WTC11 (cell line): ENCODE measurements around the gene MEGF11. TPM values are rescaled to one million over a fixed set of nuclear protein-coding genes. Genes with fewer than 3 reads are reported as not detected.
A peak's percentile ranks its signal among the peaks of the same experiment; 100 is the strongest.

Experiments used
- ATAC-seq: fragments of 200-7000 bp; cut with Tn5 transposase; 2 replicates; pipeline ENCODE4 v1.10.0; 2021; ENCODE audit warnings: mild to moderate bottlenecking, moderate library complexity
- CTCF ChIA-PET: fragments of 300-600 bp; sonication (Branson Sonifier 250); formaldehyde crosslinking; loops from one replicate; lab custom pipeline; 2021; ENCODE audit warnings: antibody characterized with exemption; lab: Charles Lee
- POLR2A ChIA-PET: fragments of 350-600 bp; sonication (Branson Sonifier 250); formaldehyde crosslinking; loops from one replicate; lab custom pipeline; 2021; ENCODE audit warnings: antibody characterized with exemption; lab: Charles Lee
- DNase-seq: peaks from one replicate; pipeline ENCODE4 v3.0.0; 2021; ENCODE audit warnings: low spot score
- H3K27ac Mint-ChIP-seq: 2 replicates; pipeline ENCODE4 v1.8.0; 2021; ENCODE audit warnings: mixed read lengths
- H3K27me3 Mint-ChIP-seq: 2 replicates; pipeline ENCODE4 v1.8.0; 2021; ENCODE audit warnings: low read depth, mild to moderate bottlenecking, moderate library complexity, mixed read lengths
- H3K36me3 Mint-ChIP-seq: 2 replicates; pipeline ENCODE4 v1.8.0; 2021; ENCODE audit warnings: mixed read lengths
- H3K4me1 Mint-ChIP-seq: 2 replicates; pipeline ENCODE4 v1.8.0; 2022; ENCODE audit warnings: mixed read lengths
- H3K4me3 Mint-ChIP-seq: 2 replicates; pipeline ENCODE4 v1.8.0; 2021; ENCODE audit warnings: mild to moderate bottlenecking, moderate library complexity, mixed read lengths
- H3K9me3 Mint-ChIP-seq: 2 replicates; pipeline ENCODE4 v1.8.0; 2021; ENCODE audit warnings: mixed read lengths
- CTCF ChIP-seq: fragments of 200-600 bp; IDR thresholded peaks from 2 replicates; pipeline ENCODE4 v1.8.0; 2022; ENCODE audit warnings: antibody characterized with exemption
- E2F1 ChIP-seq: sonication (generic); formaldehyde crosslinking; IDR thresholded peaks from 2 replicates; pipeline ENCODE4 v1.8.0; 2022; ENCODE audit warnings: mild to moderate bottlenecking, missing genetic modification reagents
- E2F5 ChIP-seq: sonication (generic); formaldehyde crosslinking; IDR thresholded peaks from 2 replicates; pipeline ENCODE4 v1.8.1; 2022; ENCODE audit warnings: mild to moderate bottlenecking, moderate library complexity, missing genetic modification reagents
- FOXP4 ChIP-seq: sonication (generic); formaldehyde crosslinking; IDR thresholded peaks from 2 replicates; pipeline ENCODE4 v1.8.0; 2022; ENCODE audit warnings: mild to moderate bottlenecking, missing genetic modification reagents
- GRHL2 ChIP-seq: fragments of 250-450 bp; sonication (Bioruptor Pico); IDR thresholded peaks from 2 replicates; pipeline ENCODE4 v1.8.0; 2022; ENCODE audit warnings: mild to moderate bottlenecking, moderate library complexity; ENCODE audit not compliant: insufficient replicate concordance, severe bottlenecking
- MXD4 ChIP-seq: fragments of 250-450 bp; sonication (Bioruptor Pico); IDR thresholded peaks from 2 replicates; pipeline ENCODE4 v1.8.0; 2021; ENCODE audit warnings: mild to moderate bottlenecking, moderate library complexity, borderline replicate concordance
- NFE2L1 ChIP-seq: sonication (generic); formaldehyde crosslinking; IDR thresholded peaks from 2 replicates; pipeline ENCODE4 v1.8.1; 2023; ENCODE audit warnings: missing genetic modification reagents
- SMAD4 ChIP-seq: sonication (generic); formaldehyde crosslinking; IDR thresholded peaks from 2 replicates; pipeline ENCODE4 v1.8.0; 2022; ENCODE audit warnings: mild to moderate bottlenecking, missing genetic modification reagents
- TCF7 ChIP-seq: sonication (generic); formaldehyde crosslinking; IDR thresholded peaks from 2 replicates; pipeline ENCODE4 v1.8.0; 2022; ENCODE audit warnings: mild to moderate bottlenecking, low read depth, missing genetic modification reagents, moderate library complexity
- ZNF121 ChIP-seq: sonication (generic); formaldehyde crosslinking; IDR thresholded peaks from 2 replicates; pipeline ENCODE4 v1.8.0; 2023; ENCODE audit warnings: missing genetic modification reagents
- ZNF138 ChIP-seq: sonication (generic); formaldehyde crosslinking; conservative IDR thresholded peaks from 2 replicates; pipeline ENCODE4 v1.8.1; 2022; ENCODE audit warnings: mild to moderate bottlenecking, moderate library complexity, missing genetic modification reagents
- ZNF317 ChIP-seq: sonication (generic); formaldehyde crosslinking; IDR thresholded peaks from 2 replicates; pipeline ENCODE4 v1.8.1; 2023; ENCODE audit warnings: low read depth, mild to moderate bottlenecking, moderate library complexity, missing genetic modification reagents, borderline replicate concordance
- ZNF416 ChIP-seq: fragments of 250-450 bp; sonication (Bioruptor Pico); IDR thresholded peaks from 2 replicates; pipeline ENCODE4 v1.9.0; 2021; ENCODE audit warnings: mild to moderate bottlenecking, inconsistent platforms
- ZNF423 ChIP-seq: fragments of 250-450 bp; sonication (Bioruptor Pico); IDR thresholded peaks from 2 replicates; pipeline ENCODE4 v2.1.2; 2022; ENCODE audit warnings: mild to moderate bottlenecking, moderate library complexity
- total RNA-seq: library from RNA; stranded (reverse); gene quantifications from 3 replicates; pipeline ENCODE4 v1.2.3, GENCODE V29; 2021
- TF ChIP-seq, protein P1 (sequence below): sonication (generic); formaldehyde crosslinking; IDR thresholded peaks from 2 replicates; pipeline ENCODE4 v1.8.1; 2023; ENCODE audit warnings: mild to moderate bottlenecking, moderate library complexity, missing genetic modification reagents
- TF ChIP-seq, protein P2 (sequence below): fragments of 250-450 bp; sonication (Bioruptor Pico); conservative IDR thresholded peaks from 2 replicates; pipeline ENCODE4 v1.9.0; 2021; ENCODE audit warnings: mild to moderate bottlenecking
- TF ChIP-seq, protein P3 (sequence below): fragments of 250-450 bp; sonication (Bioruptor Pico); IDR thresholded peaks from 2 replicates; pipeline ENCODE4 v2.1.2; 2022; ENCODE audit warnings: mild to moderate bottlenecking, moderate library complexity

The MEGF11 gene
- total RNA-seq, 1 experiment from 2014 or later, result 3.3 TPM

GRCh38 chr15:65945616-65946015 lies 307.9 kb downstream of the MEGF11 start:
- Mint-ChIP-seq H3K4me1 (no peaks in the 10 kb centered on the region), H3K27ac (no peak overlapping the region), H3K36me3 (no peaks in the 10 kb centered on the region), H3K9me3 (no peaks in the 10 kb centered on the region), H3K4me3 (no peak overlapping the region), H3K27me3 (no peaks in the 10 kb centered on the region)
- DNase-seq (peak; percentile 45), ATAC-seq (peak; percentile 80)
- no peak for TF ChIP-seq FOXP4 (CRISPR knock-in tag)
- TF ChIP-seq ZNF138 (CRISPR knock-in tag), result no peak
- no peak for TF ChIP-seq MXD4 (CRISPR knock-in tag)
- TF ChIP-seq SMAD4, result no peak
- TF ChIP-seq ZNF416 (CRISPR knock-in tag), result no peak
- TF ChIP-seq, protein P1, sequence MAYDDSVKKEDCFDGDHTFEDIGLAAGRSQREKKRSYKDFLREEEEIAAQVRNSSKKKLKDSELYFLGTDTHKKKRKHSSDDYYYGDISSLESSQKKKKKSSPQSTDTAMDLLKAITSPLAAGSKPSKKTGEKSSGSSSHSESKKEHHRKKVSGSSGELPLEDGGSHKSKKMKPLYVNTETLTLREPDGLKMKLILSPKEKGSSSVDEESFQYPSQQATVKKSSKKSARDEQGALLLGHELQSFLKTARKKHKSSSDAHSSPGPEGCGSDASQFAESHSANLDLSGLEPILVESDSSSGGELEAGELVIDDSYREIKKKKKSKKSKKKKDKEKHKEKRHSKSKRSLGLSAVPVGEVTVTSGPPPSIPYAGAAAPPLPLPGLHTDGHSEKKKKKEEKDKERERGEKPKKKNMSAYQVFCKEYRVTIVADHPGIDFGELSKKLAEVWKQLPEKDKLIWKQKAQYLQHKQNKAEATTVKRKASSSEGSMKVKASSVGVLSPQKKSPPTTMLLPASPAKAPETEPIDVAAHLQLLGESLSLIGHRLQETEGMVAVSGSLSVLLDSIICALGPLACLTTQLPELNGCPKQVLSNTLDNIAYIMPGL (CRISPR knock-in tag), result no peak
- TF ChIP-seq ZNF423 (CRISPR knock-in tag), result no peak
- TF ChIP-seq E2F5 (CRISPR knock-in tag), result no peak
- TF ChIP-seq E2F1 (CRISPR knock-in tag), result no peak
- no peak for TF ChIP-seq GRHL2 (CRISPR knock-in tag)
- no peak for TF ChIP-seq CTCF
- TF ChIP-seq, protein P2, sequence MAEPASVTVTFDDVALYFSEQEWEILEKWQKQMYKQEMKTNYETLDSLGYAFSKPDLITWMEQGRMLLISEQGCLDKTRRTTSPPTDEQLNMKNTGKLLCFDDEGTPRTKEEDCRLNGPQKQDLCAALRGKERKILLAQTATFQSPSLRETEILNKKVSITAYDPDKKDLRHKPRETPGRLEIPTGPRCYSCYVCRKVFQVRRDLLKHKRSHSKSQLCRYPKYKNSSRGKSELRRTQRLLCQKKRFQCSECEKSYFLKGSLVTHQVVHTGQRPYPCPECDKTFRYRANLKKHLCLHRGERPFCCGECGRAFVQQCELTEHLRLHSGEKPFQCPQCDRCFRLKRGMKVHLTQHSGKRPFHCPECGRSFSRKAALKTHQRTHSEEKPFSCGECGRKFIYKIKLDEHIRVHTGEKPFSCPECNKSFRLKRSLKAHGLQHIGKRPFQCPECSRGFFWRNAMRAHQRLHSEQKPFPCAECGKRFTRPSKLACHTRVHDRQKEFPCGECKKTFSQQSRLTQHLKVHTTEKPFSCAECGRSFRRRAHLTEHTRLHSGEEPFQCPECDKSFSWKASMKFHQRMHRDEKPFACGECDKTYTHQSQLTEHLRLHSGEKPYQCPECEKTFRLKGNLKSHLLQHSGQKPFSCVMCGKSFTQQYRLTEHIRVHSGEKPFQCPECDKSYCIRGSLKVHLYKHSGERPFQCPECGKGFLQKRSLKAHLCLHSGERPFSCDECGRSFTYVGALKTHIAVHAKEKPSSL (CRISPR knock-in tag), result no peak
- TF ChIP-seq ZNF317 (CRISPR knock-in tag), result no peak
- TF ChIP-seq TCF7 (CRISPR knock-in tag), result no peak
- TF ChIP-seq, protein P3, sequence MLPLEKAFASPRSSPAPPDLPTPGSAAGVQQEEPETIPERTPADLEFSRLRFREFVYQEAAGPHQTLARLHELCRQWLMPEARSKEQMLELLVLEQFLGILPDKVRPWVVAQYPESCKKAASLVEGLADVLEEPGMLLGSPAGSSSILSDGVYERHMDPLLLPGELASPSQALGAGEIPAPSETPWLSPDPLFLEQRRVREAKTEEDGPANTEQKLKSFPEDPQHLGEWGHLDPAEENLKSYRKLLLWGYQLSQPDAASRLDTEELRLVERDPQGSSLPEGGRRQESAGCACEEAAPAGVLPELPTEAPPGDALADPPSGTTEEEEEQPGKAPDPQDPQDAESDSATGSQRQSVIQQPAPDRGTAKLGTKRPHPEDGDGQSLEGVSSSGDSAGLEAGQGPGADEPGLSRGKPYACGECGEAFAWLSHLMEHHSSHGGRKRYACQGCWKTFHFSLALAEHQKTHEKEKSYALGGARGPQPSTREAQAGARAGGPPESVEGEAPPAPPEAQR (CRISPR knock-in tag), result no peak
- TF ChIP-seq NFE2L1 (CRISPR knock-in tag), result no peak
- no peak for TF ChIP-seq ZNF121 (CRISPR knock-in tag)
- CTCF ChIA-PET, result interaction anchor here (0.5 to 1.7 kb wide), 18 partner anchors 13 to 858 kb away, joined by 3 to 11 read pairs (median 4); no protein-coding TSS in a partner anchor
- POLR2A ChIA-PET, result interaction anchor here (1.1 kb wide), 1 partner anchor 37 kb away, joined by 3 read pairs; no protein-coding TSS in a partner anchor
